Measurements from ENCODE around the gene ENAH.
A peak's percentile ranks its signal among the peaks of the same experiment; 100 is the strongest.

The ENAH gene

DNA sequence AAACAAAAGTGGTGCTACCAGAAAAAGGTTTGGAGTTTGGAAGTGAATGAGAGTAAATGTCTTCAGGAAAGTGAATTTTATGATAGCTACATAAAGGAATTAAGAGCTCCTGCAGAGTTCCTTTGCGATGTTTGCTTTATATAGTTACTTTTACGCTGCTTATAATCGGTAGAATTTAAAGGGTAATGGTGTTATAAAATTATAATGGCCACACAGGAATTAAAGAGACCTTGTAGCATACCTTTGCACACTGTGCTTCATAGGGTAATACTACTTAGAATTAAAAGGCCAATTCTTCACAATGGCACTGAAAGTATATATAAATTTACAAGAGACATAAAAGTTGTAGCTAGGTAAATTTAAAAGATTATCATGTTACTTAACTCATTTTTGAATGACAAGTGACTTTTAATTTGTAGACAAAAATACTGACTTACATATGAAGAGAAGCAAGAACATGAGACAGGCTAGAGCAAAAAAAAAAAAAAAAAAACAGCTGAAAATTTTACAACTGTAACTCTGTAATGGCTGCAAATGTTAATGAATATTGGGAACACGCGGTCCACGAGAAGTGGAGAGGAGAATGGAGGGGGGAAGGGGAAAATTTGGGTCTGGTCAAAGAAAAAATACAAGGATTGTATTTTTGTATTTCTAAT lies 159.2 kb downstream of the ENAH start:
- TF ChIP-seq JUND (IDR thresholded peaks at IDR 0.05; ENCODE audit: low read depth) = no peak
- no peak for DNase-seq (ENCODE audit: low read depth in 1 of 2, low spot score in 1 of 2)
- in situ Hi-C loops (cut with HindIII; ENCODE audit: low pct_unique_long_range_greater_than_20kb, low sequenced_read_pairs) = no loop called here

DNA sequence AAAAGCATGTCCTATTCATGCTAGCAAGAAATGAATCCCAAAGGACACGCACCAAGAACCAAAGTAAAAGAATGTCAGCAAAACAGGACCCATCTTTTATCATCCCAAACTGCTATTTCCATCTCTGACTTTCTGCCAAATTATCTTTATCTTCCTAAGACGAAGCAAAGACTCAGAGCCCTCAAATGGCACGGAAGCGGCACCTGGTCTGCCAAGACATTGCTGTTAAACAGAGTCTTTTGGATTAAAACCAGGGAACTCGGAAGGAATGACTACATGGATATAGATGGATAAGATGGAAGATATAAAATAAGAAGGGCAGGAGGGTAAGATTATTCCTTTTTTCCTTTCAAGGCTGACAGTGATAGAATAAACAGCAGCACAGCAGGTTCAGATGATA lies 164.2 kb downstream of the ENAH start:
- DNase-seq (ENCODE audit: low read depth in 1 of 2, low spot score in 1 of 2) = no peak
- no peak for TF ChIP-seq JUND (IDR thresholded peaks at IDR 0.05; ENCODE audit: low read depth)
- in situ Hi-C loops (cut with HindIII; ENCODE audit: low pct_unique_long_range_greater_than_20kb, low sequenced_read_pairs) = no loop called here

DNA sequence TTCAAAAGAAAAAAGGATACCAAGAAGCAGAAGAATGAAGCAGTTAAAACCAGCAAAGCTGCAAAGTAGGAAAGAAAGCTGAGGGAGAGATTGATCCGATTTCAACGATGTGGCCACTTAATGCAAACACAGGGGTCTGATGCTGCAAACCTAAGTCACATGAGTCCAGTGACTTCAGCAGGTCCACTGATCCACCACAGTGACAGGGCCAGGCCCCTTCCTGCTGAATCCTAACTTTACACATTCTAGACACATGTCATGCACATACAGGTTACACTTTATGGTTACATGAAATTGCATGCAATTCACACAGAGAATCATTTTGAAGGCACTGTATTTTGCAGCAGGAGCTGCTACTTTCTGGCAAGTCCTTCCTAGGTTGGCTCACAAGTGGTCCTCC lies 166.1 kb downstream of the ENAH start:
- TF ChIP-seq JUND (IDR thresholded peaks at IDR 0.05; ENCODE audit: low read depth) = no peak
- no peak for DNase-seq (ENCODE audit: low read depth in 1 of 2, low spot score in 1 of 2)
- in situ Hi-C loops (cut with HindIII; ENCODE audit: low pct_unique_long_range_greater_than_20kb, low sequenced_read_pairs) = no loop called here

DNA sequence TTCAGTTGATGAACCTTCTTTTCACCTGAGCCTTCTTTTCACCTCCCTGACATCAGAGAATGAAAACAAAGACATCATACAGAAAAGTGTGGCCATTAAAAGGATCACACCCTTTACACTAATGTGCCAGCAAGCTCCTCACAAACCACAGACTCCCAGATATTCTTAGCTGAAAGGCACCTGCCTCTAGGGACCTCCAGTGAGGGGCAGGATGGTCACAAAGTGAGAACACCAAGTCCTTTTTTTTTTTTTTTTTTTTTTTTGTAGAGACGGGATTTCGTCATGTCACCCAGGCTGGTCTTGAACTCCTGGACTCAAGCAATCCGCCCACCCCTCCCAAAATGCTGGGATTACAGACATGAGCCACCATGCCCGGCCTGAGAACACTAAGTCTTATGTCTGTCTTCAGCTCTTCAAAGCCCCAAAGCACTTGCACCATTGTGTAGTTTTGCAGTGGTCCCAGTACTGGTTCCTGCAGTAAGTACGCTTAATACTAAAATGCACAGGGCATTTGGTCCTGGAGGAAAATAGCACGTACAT lies 166.9 kb downstream of the ENAH start:
- no peak for DNase-seq (ENCODE audit: low read depth in 1 of 2, low spot score in 1 of 2)
- no peak for TF ChIP-seq JUND (IDR thresholded peaks at IDR 0.05; ENCODE audit: low read depth)
- in situ Hi-C loops (cut with HindIII; ENCODE audit: low pct_unique_long_range_greater_than_20kb, low sequenced_read_pairs) = no loop called here

DNA sequence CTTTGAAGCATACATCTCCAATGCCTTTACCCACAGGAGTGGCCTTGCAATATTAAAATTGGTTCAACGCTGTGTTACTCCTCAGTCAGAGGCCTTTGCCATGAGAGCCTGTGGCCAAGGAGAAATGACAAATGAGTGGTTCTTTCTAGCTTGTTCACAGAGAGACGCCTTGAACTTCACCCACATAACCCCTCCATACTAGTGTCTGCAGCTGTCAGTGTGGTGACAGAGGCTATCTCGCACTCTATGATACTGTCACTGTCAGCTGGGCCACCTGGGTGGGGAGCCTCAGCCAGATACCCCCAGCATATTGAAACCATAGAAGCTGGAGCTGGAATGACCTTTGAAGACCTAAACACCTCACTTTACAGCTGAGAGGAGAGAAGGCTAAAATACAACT lies 167.7 kb downstream of the ENAH start:
- DNase-seq (ENCODE audit: low read depth in 1 of 2, low spot score in 1 of 2) = no peak
- in situ Hi-C loops (cut with HindIII; ENCODE audit: low pct_unique_long_range_greater_than_20kb, low sequenced_read_pairs) = no loop called here
- TF ChIP-seq JUND (IDR thresholded peaks at IDR 0.05; ENCODE audit: low read depth) = no peak

DNA sequence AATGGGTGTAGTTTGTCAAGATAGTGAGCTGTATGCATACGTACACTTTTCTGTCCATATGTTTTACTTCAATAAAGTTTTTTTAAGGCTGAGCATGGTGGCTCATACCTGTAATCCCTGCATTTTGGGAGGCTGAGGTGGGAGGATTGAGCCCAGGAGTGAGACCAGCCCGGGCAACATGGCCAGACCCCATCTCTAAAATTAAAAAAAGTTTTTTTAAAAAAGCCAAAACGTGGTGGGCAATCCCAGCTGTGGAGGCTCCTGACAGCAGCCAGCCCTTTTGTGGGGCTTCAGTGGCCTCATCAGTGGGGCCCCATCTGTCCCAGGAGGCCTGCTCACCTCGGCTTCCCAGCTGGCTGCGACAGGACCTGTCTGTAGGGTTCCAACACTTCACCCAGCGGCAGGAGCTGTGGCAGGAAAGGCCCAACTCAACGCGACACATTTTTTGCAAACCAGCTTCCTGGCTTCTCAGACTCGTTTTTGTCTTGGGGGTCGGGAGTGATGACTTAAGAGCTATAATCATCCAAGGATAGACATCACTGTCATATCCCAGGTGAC lies 168.2 kb downstream of the ENAH start:
- TF ChIP-seq JUND (IDR thresholded peaks at IDR 0.05; ENCODE audit: low read depth) = no peak
- in situ Hi-C loops (cut with HindIII; ENCODE audit: low pct_unique_long_range_greater_than_20kb, low sequenced_read_pairs) = no loop called here
- no peak for DNase-seq (ENCODE audit: low read depth in 1 of 2, low spot score in 1 of 2)

DNA sequence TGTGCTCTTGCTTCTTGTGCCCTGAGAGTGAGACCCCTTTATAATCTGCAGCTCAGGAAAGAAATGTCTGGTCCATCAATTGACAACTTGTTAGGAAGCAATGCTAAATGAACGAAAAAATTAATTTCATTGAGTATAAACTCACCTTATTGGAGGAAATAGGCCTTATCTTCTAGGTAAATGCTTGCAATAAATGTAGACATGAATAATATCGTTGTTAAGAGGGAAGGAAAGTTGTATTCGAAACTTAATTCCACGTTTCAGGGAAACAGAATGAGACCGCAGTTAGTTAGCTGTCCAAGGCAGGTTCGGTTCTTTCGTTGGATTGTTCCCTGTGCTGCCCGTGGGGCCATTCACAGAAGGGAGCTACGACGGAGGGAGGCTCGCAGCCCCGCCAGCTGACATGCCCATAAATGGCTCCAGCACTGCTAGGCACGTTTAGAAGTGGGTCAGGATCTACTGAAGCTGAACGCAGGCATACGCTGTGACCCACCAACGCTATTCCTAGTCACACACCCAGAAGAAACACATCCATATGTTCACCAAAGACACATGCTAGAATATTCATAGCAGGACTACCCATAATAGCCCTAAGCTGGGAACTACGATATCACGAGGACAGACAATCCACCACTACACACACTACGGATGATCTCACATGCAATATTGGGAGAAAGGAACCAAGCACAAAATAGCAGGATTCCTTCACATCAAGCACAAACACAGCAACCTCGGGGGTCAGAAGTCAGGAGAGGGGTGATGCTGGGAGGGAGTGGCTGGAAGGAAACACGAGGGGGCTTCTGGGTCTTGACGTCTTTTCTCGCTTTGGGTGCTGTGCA lies 168.9 kb downstream of the ENAH start:
- in situ Hi-C loops (cut with HindIII; ENCODE audit: low pct_unique_long_range_greater_than_20kb, low sequenced_read_pairs) = no loop called here
- no peak for TF ChIP-seq JUND (IDR thresholded peaks at IDR 0.05; ENCODE audit: low read depth)
- DNase-seq (ENCODE audit: low read depth in 1 of 2, low spot score in 1 of 2) = no peak

DNA sequence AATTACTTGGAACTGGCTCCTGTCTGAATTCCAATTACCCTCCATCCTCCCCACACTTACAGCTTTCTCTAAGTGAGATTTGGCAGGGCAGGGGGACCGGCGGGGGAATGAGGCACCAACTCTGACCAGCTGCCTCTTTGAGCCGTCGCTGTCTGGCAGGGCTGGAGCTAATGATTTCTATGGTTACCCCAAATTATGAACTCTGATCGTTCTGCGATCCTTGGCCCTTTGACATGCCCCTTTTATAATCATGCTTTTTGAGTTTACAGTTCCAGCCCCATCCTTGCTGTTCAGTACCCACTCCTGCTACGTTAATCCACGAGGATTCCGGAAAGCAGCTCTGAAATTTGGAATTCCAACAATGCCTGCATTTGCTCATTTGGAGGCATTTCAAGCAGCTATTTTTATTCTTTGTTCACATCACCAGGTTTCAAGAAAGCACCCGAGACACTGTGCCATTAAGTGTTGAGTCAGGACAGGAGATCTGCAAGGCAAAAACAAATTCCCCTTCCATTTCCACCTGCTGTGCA lies 170.4 kb downstream of the ENAH start:
- in situ Hi-C loops (cut with HindIII; ENCODE audit: low pct_unique_long_range_greater_than_20kb, low sequenced_read_pairs) = no loop called here
- no peak for TF ChIP-seq JUND (IDR thresholded peaks at IDR 0.05; ENCODE audit: low read depth)
- no peak for DNase-seq (ENCODE audit: low read depth in 1 of 2, low spot score in 1 of 2)

DNA sequence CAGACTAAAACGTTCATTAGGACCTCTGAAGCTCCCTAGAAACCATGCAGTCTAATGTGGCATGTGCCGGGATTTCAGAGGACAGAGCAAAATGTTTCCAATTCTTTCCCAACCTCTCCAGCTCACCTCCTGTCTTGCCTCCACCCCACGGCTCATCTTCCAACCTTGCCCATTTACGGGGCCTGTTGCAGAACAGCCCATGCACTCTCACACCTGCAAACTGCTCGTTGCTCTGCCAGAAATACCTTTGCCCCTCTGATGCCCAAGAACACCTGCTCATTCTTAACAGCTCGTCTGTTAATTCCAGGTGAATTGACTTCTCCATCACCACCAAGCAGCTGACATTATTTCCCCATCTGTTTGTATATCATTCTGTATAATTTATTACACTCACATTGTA lies 171.2 kb downstream of the ENAH start:
- no peak for TF ChIP-seq JUND (IDR thresholded peaks at IDR 0.05; ENCODE audit: low read depth)
- no peak for DNase-seq (ENCODE audit: low read depth in 1 of 2, low spot score in 1 of 2)
- in situ Hi-C loops (cut with HindIII; ENCODE audit: low pct_unique_long_range_greater_than_20kb, low sequenced_read_pairs) = no loop called here

DNA sequence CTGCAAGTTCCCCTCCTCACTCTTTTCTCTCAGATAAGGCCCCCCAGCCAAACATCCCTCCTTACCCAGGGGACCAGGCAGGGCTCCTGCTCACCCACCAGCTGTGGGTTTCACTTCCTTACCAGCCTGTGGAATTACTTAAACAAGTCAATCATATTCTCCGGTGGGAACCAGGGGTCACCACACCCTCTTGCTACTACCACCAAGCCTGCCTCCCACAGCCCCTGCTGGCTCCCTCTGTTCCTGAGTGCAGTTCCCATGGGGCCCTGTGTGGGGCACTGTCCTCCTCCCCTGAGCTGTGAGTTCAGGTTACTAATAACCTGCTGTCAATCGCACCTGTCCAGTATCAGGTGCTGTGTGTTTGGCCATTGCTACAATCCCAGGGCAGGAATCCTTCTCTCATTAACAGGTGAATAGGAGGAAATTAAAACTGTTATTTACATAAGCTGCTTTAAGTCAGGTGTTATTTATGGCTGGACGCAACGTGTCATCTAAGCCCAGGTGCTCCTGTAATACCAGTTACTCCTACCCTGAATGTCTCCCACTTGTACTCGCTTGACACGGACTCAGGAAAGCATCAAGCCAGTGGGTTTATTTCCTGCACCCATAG lies 172.0 kb downstream of the ENAH start:
- peak; percentile 72 to 81 for DNase-seq (ENCODE audit: low read depth in 1 of 2, low spot score in 1 of 2)
- in situ Hi-C loops (cut with HindIII; ENCODE audit: low pct_unique_long_range_greater_than_20kb, low sequenced_read_pairs) = no loop called here
- no peak for TF ChIP-seq JUND (IDR thresholded peaks at IDR 0.05; ENCODE audit: low read depth)

DNA sequence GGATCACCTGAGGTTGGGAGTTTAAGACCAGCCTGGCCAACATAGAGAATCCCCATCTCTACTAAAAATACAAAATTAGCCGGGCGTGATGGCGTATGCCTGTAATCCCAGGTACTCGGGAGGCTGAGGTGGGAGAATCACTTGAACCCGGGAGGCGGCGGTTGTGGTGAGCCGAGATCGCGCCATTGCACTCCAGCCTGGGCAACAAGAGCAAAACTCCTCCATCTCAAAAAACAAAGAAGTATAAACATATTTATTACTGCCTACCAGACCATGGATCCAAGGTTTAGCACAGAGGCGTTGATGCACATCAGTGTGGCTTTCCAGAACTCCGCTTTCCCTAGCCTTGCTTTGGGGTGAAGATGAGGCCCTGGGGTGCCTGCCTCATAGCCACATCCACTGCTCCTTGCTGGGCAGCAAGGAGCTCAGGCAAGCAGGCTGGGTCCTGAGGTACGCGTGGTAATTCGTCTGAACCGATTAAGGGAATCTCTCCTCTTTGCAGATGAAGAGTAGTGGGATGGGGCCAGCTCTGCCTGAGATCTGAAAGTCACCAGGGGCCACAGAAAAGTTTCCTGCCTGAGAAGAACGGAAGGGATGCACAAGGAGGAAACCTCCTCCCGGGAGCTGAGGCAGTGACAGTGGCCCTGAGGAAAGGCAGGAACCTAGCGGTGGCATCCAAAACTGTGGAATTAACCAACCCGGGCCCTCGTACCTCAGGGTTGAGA lies 172.8 kb downstream of the ENAH start:
- no peak for DNase-seq (ENCODE audit: low read depth in 1 of 2, low spot score in 1 of 2)
- no peak for TF ChIP-seq JUND (IDR thresholded peaks at IDR 0.05; ENCODE audit: low read depth)
- in situ Hi-C loops (cut with HindIII; ENCODE audit: low pct_unique_long_range_greater_than_20kb, low sequenced_read_pairs) = no loop called here

DNA sequence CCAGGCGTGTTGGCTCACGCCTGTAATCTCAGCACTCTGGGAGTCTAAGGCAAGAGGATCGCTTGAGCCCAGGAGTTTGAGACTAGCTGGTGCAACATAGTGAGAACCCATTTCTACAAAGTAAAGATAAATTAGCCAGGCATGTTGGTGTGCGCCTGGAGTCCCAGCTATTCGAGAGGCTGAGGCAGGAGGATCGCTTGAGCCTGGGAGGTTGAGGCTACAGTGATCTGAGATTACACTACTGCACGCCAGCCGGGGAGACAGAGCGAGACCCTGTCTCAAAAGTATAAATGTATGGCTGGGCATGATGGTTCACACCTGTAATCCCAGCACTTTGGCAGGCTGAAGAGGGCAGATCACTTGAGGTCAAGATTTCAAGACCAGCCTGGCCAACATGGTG lies 173.6 kb downstream of the ENAH start:
- in situ Hi-C loops (cut with HindIII; ENCODE audit: low pct_unique_long_range_greater_than_20kb, low sequenced_read_pairs) = no loop called here

More for the DNA sequence above, 173.6 kb downstream of the ENAH start:
- no peak for DNase-seq (ENCODE audit: low read depth in 1 of 2, low spot score in 1 of 2)
- TF ChIP-seq JUND (IDR thresholded peaks at IDR 0.05; ENCODE audit: low read depth) = no peak
